SK-N-SH treated with all-trans-retinoic acid at 6 μM for 48 hours (cell line): ENCODE data around the gene LOXHD1.

Source experiments
- ATAC-seq: fragments of 200-7000 bp; cut with Tn5 transposase; 3 replicates; pipeline ENCODE4 v1.9.1; 2020; ENCODE audit warnings: mild to moderate bottlenecking, moderate library complexity
- ARNTL ChIP-seq: fragments of 450-650 bp; formaldehyde crosslinking; IDR thresholded peaks from 2 replicates; pipeline ENCODE4 v1.5.0; 2020; ENCODE audit warnings: low read depth, mild to moderate bottlenecking, moderate library complexity, borderline replicate concordance
- BACH2 ChIP-seq: fragments of 250-450 bp; sonication (Bioruptor Pico); IDR thresholded peaks from 2 replicates; pipeline ENCODE4 v1.9.0; 2021; ENCODE audit warnings: mild to moderate bottlenecking, borderline replicate concordance
- CREB5 ChIP-seq: fragments of 250-450 bp; sonication (Bioruptor Pico); IDR thresholded peaks from 2 replicates; pipeline ENCODE4 v1.5.1; 2020; ENCODE audit warnings: low read depth, mild to moderate bottlenecking, moderate library complexity
- CSDC2 ChIP-seq: fragments of 250-450 bp; sonication (Bioruptor Pico); IDR thresholded peaks from 2 replicates; pipeline ENCODE4 v1.5.0; 2020; ENCODE audit warnings: mild to moderate bottlenecking, moderate library complexity
- CSRNP3 ChIP-seq: fragments of 250-450 bp; sonication (Bioruptor Pico); IDR thresholded peaks from 2 replicates; pipeline ENCODE4 v1.5.1; 2021; ENCODE audit warnings: mild to moderate bottlenecking, moderate library complexity
- GLIS3 ChIP-seq: fragments of 250-450 bp; sonication (Bioruptor Pico); IDR thresholded peaks from 2 replicates; pipeline ENCODE4 v1.5.0; 2020; ENCODE audit warnings: mild to moderate bottlenecking, moderate library complexity
- ISL1 ChIP-seq: fragments of 250-450 bp; sonication (Bioruptor Pico); IDR thresholded peaks from 2 replicates; pipeline ENCODE4 v2.1.2; 2022; ENCODE audit warnings: mild to moderate bottlenecking, moderate library complexity
- OSR1 ChIP-seq: fragments of 250-450 bp; sonication (Bioruptor Pico); IDR thresholded peaks from 2 replicates; pipeline ENCODE4 v1.8.0; 2022; ENCODE audit warnings: moderate library complexity, mild to moderate bottlenecking, inconsistent platforms
- PATZ1 ChIP-seq: fragments of 250-450 bp; sonication (Bioruptor Pico); IDR thresholded peaks from 2 replicates; pipeline ENCODE4 v1.8.0; 2020; ENCODE audit warnings: mild to moderate bottlenecking, moderate library complexity, borderline replicate concordance
- POU6F1 ChIP-seq: fragments of 250-450 bp; sonication (Bioruptor Pico); IDR thresholded peaks from 2 replicates; pipeline ENCODE4 v1.8.0; 2021; ENCODE audit warnings: low read depth, mild to moderate bottlenecking, moderate library complexity, borderline replicate concordance
- RARB ChIP-seq: fragments of 250-450 bp; sonication (Bioruptor Pico); IDR thresholded peaks from 2 replicates; pipeline ENCODE4 v1.8.0; 2021; ENCODE audit warnings: mild to moderate bottlenecking, moderate library complexity
- SNAI2 ChIP-seq: fragments of 250-450 bp; sonication (Bioruptor Pico); IDR thresholded peaks from 2 replicates; pipeline ENCODE4 v1.5.0; 2020; ENCODE audit warnings: mild to moderate bottlenecking, moderate library complexity
- TCF4 ChIP-seq: fragments of 250-450 bp; sonication (Bioruptor Pico); IDR thresholded peaks from 2 replicates; pipeline ENCODE4 v1.8.0; 2021; ENCODE audit warnings: mild to moderate bottlenecking, moderate library complexity, borderline replicate concordance
- TSHZ2 ChIP-seq: fragments of 250-450 bp; sonication (Bioruptor Pico); IDR thresholded peaks from 2 replicates; pipeline ENCODE4 v1.5.0; 2020; ENCODE audit warnings: mild to moderate bottlenecking, moderate library complexity
- ZC3H10 ChIP-seq: fragments of 250-450 bp; sonication (Bioruptor Pico); IDR thresholded peaks from 2 replicates; pipeline ENCODE4 v1.5.1; 2021; ENCODE audit warnings: mild to moderate bottlenecking, moderate library complexity
- ZFP3 ChIP-seq: fragments of 250-450 bp; sonication (Bioruptor Pico); IDR thresholded peaks from 2 replicates; pipeline ENCODE4 v1.5.0; 2020; ENCODE audit warnings: mild to moderate bottlenecking, moderate library complexity
- ZFP30 ChIP-seq: fragments of 450-650 bp; formaldehyde crosslinking; IDR thresholded peaks from 2 replicates; pipeline ENCODE4 v1.5.0; 2022; ENCODE audit warnings: mild to moderate bottlenecking, moderate library complexity
- ZNF565 ChIP-seq: fragments of 450-650 bp; formaldehyde crosslinking; conservative IDR thresholded peaks from 2 replicates; pipeline ENCODE4 v1.5.0; 2020; ENCODE audit warnings: low read depth, mild to moderate bottlenecking, moderate library complexity
- ZNF70 ChIP-seq: fragments of 450-650 bp; formaldehyde crosslinking; IDR thresholded peaks from 2 replicates; pipeline ENCODE4 v1.5.0; 2020; ENCODE audit warnings: mild to moderate bottlenecking, moderate library complexity
- ZNF8 ChIP-seq: fragments of 450-650 bp; formaldehyde crosslinking; IDR thresholded peaks from 2 replicates; pipeline ENCODE4 v1.5.0; 2020; ENCODE audit warnings: mild to moderate bottlenecking, moderate library complexity

The LOXHD1 gene

GRCh38 chr18:46474487-46475389 is 182.3 kb downstream of the LOXHD1 start:
- ATAC-seq, result peak; percentile 33; the same call in 2 of the 3 replicates
- TF ChIP-seq ZFP30 (CRISPR knock-in tag), result no peak

GRCh38 chr18:46471809-46472498 is 185.1 kb downstream of the LOXHD1 start:
- TF ChIP-seq GLIS3 (CRISPR knock-in tag) (no peak), ZNF70 (CRISPR knock-in tag) (no peak), ISL1 (no peak), ZC3H10 (CRISPR knock-in tag) (no peak), RARB (CRISPR knock-in tag) (no peak), ZFP3 (CRISPR knock-in tag) (no peak), CREB5 (CRISPR knock-in tag) (no peak), POU6F1 (no peak), OSR1 (CRISPR knock-in tag) (no peak), ZNF8 (no peak), TCF4 (no peak), BACH2 (CRISPR knock-in tag) (no peak), CSDC2 (CRISPR knock-in tag) (no peak), SNAI2 (CRISPR knock-in tag) (no peak)
- no peak for ATAC-seq

GRCh38 chr18:46470714-46471113 is 186.3 kb downstream of the LOXHD1 start:
- no peak for ATAC-seq
- no peak for TF ChIP-seq ZNF8
- no peak for TF ChIP-seq TSHZ2 (CRISPR knock-in tag)
- no peak for TF ChIP-seq ARNTL
- TF ChIP-seq PATZ1 (CRISPR knock-in tag), result no peak
- no peak for TF ChIP-seq ZNF565 (CRISPR knock-in tag)
- TF ChIP-seq BACH2 (CRISPR knock-in tag), result no peak
- no peak for TF ChIP-seq CREB5 (CRISPR knock-in tag)
- TF ChIP-seq POU6F1, result no peak
- TF ChIP-seq ISL1, result no peak
- TF ChIP-seq OSR1 (CRISPR knock-in tag), result no peak
- no peak for TF ChIP-seq ZFP30 (CRISPR knock-in tag)
- TF ChIP-seq CSRNP3, result no peak
- no peak for TF ChIP-seq CSDC2 (CRISPR knock-in tag)
- TF ChIP-seq, all 23 proteins: peak for 0
